GM19463 (cell line): ENCODE data around the gene MAN1B1.
"Not testable (repeated sequence)": the region's sequence is repeated elsewhere in the genome, so short reads cannot be mapped to it uniquely, and the experiment has no call there.

Source experiments
- ATAC-seq: cut with Tn5 transposase; IDR thresholded peaks from one replicate; pipeline ENCODE4 v1.9.1; 2021; ENCODE audit warnings: mild to moderate bottlenecking, moderate library complexity; ENCODE audit not compliant: unreplicated experiment

The MAN1B1 gene

GRCh38 chr9:137109250-137110146, 22.7 kb downstream of the MAN1B1 start:
- ATAC-seq, result no peak

- ATAC-seq, result no peak
Measured at GRCh38 chr9:137110147-137110910, 23.5 kb downstream of the MAN1B1 start.

DNA sequence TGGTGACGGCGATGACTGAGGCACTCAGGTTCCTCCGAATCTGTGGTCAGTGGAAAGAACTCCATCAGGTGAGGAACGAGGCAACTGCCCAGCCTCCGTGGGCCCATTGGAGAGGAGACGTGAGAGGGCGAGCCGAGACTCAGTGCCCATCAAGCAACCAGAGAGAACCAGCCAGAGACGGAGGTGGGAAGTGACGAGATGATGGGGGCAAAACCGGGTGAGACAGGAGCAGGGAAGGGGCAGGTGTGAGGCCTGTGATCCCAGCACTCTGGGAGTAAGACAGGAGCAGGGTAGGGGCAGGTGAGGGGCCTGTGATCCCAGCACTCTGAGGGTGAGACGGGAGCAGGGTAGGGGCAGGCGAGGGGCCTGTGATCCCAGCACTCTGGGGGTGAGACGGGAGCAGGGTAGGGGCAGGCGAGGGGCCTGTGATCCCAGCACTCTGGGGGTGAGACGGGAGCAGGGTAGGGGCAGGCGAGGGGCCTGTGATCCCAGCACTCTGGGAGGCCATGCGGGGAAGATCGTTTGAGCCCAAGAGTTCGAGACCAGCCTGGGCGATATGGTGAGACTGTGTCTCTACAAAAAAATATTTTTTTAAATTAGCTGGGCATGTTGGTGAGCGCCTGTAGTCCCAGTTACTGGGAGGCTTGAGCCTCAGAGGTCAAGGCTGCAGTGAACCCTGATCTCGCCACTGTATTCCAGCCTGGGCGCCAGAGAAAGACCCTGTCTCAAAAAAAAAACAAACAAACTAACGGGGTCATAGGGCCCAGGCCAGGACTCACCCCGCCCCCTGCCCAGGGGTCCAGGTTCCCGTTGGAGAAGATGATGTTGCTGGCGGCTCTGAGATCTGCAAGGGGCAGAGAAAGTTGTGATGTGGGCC, 24.4 kb downstream of the MAN1B1 start:
- no peak for ATAC-seq

GRCh38 chr9:137111788-137112563, 25.2 kb downstream of the MAN1B1 start:
- no peak for ATAC-seq

DNA sequence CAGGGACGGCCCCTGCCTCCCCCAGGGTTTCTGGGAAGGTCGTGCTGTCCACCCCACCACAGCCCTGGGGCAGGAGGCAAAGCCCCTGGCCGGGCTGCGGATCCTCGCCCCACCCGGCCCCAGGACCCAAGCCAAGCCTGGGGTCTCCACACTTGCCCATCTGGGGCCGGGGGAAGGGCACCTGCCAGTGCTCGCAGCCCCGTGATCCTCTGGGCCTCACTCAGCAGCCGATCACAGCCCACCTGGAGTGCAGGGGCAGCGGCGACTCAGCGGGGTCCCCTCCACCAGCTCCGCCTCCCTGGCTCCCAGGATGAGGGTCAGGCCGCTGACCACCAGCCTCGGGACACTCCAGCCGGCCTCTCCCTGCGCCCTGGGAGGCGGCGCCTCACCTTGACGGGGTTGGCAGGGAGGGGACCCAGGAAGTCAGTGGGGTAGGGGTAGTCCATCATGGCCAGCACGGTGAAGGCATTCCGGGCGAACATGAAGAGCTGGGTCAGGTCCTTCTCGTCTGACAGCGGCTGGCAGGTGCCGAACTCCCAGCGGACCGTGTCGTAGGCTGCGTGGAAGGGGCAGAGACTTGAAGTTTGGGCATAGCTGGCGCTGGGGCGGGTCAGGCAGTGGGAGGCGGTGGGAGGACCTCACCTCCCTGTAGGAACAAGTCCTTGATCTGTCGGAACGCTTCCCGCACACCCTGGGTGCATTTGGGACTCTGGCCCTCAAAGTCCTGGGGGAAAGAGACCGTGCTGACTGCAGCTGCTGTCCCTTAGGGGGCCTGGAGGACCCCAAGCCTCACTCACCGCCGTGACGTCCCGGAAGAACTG, 26.0 kb downstream of the MAN1B1 start:
- ATAC-seq, result no peak

GRCh38 chr9:137113385-137114159, 26.8 kb downstream of the MAN1B1 start:
- no peak for ATAC-seq

GRCh38 chr9:137114220-137114612, 27.4 kb downstream of the MAN1B1 start:
- peak; percentile 27 for ATAC-seq

DNA sequence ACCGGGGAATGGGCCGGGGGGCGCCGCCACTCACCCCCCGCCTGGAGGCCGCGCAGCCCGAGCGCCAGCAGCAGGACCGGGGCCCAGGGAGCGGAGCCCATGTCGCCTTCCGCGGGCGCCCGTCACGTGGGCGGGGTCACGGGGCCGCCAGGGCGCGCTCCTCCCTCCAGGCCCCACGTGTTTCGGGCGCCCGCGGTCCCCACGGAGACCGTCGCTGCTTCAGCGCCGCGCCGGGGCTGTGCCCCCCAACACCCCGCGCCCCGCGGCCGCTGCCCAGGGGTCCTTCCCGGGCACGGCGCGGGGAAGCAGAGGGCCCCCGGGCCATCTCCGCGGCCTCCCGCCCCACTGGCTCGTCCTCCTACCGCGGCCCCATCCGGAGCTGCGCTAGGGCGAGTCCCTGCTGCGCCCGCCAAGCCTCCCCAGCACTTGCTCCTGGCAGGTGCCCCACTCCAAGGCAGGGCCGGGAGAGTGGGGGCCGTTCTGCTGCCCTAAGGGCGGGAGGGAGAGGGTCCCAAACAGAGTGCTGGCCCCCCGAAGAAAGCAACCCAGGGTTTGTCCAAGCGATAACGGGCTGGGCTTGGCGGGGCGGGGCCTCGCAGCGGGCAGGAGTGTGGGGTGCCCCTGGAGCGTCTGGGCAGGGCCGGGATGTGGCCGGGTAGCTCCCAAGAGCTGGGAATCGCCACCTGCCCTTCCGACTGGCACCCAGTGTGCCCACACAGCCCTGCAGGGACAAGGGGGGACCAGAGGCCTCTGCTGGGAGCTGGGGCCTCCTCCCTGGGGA, 28.0 kb downstream of the MAN1B1 start, which contains the start of gene DPP7:
Gene DPP7 (minus strand): TSS at position 121 of the 781 bp plus-strand sequence. CDS start 20 bp downstream, at position 101.
- peak; percentile 64 for ATAC-seq

DNA sequence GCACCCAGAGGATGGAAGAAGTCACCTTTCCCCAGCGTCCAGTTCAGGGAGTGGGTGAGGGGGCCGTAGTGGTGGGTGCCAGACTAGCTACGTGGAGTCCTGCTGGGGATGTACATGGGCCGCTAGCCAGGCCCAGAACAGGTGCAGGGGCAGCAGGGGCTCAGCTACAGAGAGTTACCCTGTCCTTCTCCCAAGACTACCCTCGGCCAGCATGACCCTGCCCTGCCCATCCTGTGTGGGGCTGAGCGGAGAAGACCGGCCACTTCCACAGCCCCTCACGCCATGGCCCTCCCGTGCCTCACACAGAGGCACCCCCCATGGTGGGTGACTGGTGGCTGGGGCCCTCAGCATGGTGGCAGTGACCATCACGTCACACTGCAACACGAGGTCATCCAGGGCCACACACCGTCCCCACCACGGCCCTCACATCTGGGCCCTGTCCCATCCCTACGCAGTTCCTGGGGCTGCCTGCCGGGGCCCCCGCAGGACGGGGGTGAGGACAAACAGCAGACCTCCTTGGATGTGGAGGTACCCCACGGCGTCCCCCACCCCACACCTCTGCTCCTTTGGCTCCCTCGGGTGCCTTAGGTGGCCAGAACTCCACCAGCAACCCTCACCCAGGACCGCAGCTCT, 28.7 kb downstream of the MAN1B1 start:
- no peak for ATAC-seq

GRCh38 chr9:137116027-137116507, 29.3 kb downstream of the MAN1B1 start:
- no peak for ATAC-seq

GRCh38 chr9:137116728-137117127, 29.9 kb downstream of the MAN1B1 start:
- no peak for ATAC-seq

GRCh38 chr9:137117269-137117731, 30.5 kb downstream of the MAN1B1 start:
- no peak for ATAC-seq

GRCh38 chr9:137118092-137118603, 31.4 kb downstream of the MAN1B1 start:
- ATAC-seq, result not testable (repeated sequence)

GRCh38 chr9:137121927-137122795, 35.4 kb downstream of the MAN1B1 start:
- ATAC-seq, result not testable (repeated sequence)

DNA sequence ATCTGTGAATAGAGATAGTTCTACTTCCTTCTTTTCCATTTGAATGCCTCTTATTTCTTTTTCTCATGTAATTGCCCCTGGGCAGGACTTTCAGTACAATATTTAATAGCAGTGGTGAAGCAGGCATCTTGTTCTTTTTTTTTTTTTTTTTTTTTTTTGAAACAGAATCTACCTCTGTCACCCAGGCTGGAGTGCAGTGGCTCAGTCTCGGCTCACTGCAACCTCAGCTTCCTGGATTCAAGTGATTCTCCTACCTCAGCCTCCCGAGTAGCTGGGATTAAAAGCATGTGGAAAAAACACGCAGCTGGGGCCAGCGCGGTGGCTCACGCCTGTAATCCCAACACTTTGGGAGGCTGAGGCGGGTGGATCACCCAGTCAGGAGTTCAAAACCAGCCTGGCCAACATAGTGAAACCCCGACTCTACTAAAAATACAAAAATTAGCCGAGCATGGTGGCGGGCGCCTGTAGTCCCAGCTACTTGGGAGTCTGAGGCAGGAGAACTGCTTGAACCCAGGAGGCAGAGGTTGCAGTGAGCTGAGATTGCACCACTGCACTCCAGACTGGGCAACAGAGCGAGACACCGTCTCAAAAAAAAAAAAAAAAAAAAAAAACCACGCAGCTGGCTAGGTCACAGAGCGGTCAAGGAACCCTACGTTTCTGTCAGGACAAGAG, 36.1 kb downstream of the MAN1B1 start:
- not testable (repeated sequence) for ATAC-seq
